HG02623 (cell line): ENCODE results near the gene FRMD4B.

ENCODE experiments used
- ATAC-seq: cut with Tn5 transposase; IDR thresholded peaks from one replicate; pipeline ENCODE4 v1.9.1; 2021; ENCODE audit warnings: moderate library complexity; ENCODE audit not compliant: unreplicated experiment

FRMD4B gene

DNA sequence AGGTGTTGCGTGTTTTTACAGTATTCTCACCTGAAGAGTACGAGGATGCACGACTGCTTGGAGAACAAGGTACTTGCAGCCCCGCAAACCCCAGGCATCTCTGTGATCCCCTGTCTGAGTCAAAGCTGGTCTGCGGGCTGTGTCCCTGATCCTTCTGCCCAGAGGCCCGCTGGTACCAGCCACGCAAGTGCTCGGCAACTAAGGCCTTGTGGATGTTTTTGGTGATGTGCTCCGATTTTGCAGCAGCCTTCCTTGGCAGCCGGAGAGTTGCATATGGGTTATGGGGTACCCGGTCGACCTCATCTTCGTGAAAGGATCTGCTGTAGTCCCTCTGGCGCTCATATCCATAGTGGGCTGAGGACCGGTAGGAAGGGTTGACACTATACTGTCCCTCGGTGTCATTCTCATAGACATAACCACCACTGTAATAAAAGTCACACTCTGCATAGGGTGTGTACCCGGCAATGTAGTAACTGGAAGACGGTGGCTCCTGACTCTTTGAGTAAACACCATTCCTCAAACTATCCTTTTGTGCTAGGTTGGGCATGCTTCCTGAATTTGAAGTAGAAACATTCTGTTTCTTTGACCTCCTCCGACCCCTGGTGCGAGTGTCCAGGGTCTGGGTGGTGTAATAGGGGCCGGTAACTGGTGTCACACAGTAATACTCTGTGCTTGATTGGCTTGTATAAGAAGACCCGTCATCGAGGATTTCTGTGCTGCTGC lies 204.9 kb downstream of the FRMD4B start:
- ATAC-seq, result no peak

DNA sequence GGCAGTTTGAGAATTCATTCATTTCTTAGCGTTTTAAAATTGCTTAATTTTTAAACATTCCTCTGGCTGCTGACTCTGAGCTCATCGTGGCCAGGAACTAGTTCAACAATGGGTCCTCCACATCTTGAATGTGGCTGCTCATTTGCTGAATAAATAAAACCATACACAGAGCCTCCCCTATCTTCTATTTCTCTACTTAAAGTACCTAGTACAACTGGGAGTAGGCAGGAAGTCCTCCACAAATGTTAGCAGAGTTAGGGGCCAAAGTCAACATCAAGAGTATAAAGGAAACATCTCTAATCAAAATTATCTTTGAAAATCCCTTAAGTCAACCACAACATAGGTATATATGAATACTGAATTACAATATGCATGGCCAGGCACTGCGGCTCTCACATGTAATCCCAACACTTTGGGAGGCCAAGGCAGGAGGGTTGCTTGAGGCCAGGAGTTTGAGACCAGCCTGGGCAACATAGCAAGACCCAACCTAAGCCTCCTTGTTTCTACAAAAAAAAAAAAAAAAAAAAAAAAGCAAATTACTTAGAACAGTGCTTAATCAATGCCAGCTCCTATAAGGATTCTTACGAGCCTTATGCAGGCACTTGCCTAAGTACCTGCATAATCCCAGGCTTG lies 206.0 kb downstream of the FRMD4B start:
- ATAC-seq, result no peak

- no peak for ATAC-seq
These were observed 206.8 kb downstream of the FRMD4B start for GRCh38 chr3:69178838-69179739.

DNA sequence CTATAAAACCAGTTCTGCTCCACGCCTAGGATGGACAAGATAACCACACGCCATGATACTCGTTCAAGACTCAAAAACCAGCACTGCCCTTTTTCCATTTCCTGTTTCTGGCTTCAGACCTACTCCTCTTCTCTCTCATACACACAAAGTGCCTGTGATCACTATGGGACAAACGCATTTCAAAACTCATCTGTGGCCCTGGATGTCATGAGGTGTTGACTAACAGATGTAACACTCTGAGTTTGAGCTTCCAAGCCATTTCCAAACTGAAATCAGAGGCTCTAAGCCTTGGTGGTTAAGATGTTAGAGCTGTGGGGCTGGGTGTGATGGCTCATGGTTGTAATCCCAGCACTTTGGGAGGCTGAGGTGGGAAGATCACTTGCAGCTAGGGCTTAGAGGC lies 207.8 kb downstream of the FRMD4B start:
- ATAC-seq, result no peak

- no peak for ATAC-seq
These were observed 210.8 kb downstream of the FRMD4B start for GRCh38 chr3:69174871-69175737.

DNA sequence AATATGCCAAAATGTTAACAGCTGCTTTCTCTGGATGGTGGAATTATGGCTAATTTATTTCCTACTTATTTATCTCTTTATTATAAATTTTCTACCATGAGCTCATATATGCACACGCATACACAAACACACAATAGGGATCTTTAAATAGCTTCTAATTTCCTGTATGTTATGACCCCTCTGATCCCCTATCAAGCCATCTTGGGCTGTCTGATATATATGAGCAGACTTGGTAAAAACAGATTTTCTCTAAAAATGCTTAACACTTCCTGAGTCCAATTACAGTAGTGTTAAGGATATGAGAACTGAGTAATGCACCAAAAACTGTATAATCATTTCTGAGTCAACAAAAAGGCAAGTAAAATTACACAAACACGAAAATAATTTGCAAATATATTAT lies 211.4 kb downstream of the FRMD4B start:
- no peak for ATAC-seq

- ATAC-seq, result no peak
These were observed 213.8 kb downstream of the FRMD4B start for GRCh38 chr3:69172058-69172457.

DNA sequence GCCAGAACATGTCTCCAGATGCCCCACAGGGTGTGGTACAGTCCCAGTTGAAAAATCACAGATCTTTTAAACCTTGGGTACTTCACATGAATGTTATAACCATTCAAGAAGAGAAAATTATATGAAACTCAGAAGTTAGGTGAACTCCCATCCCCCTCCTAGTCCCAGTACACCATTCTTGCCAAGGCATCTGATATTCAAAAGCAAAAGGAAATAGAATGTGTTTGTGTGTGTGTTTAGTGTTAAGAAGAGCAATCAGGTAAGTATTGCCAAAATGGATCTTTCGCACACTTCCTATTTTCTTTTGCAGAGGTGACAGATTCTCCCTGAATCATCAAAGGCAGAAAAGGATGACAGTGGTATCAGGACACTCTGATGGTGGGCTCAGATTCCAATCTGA lies 219.4 kb downstream of the FRMD4B start:
- ATAC-seq, result no peak

DNA sequence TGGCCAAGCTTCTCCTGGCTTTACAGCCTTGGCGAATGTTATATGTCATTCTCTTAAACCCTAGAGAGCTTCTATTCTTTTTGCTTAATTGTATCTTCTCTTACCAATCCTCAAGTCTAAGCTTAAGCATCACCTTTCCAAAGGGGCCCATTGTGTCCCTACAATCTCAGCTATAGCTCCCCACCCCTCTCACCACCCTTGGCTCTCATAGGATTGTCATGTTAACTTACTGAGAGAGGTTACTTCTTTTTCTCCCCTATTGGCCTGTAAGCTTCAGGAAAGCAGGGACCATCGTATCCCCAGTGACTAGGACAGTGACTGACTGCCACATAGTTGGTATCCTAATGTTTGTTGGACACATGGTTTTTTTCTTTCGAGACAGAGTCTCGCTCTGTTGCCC lies 220.1 kb downstream of the FRMD4B start:
- no peak for ATAC-seq

DNA sequence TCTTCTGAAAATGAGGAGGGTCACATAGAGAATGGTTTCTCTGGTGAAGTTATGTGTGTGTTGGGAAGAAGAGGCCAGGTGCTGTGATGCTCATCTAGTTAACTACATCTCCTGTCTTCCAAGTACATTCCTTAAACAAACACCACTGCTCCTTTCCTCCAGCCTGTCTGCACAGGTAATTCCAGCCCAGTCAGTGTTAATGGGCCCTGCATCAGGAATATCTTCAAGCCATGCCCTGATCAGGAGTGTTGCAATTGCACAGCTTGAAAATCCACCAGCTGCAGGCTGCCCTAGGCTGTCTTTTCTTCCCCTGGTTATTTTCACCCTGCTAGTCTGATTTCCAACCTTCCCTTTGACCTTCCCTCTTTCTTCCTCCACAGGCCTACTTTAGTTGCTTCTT lies 221.6 kb downstream of the FRMD4B start:
- no peak for ATAC-seq

- ATAC-seq, result no peak
These were observed 223.4 kb downstream of the FRMD4B start for GRCh38 chr3:69162308-69162980.

GRCh38 chr3:69161587-69162307 lies 224.1 kb downstream of the FRMD4B start:
- no peak for ATAC-seq

- ATAC-seq, result no peak
These were observed 225.4 kb downstream of the FRMD4B start for GRCh38 chr3:69160525-69160924.

GRCh38 chr3:69160107-69160506 lies 225.8 kb downstream of the FRMD4B start:
- ATAC-seq, result no peak

- no peak for ATAC-seq
These were observed 236.3 kb downstream of the FRMD4B start for GRCh38 chr3:69149586-69149985.

DNA sequence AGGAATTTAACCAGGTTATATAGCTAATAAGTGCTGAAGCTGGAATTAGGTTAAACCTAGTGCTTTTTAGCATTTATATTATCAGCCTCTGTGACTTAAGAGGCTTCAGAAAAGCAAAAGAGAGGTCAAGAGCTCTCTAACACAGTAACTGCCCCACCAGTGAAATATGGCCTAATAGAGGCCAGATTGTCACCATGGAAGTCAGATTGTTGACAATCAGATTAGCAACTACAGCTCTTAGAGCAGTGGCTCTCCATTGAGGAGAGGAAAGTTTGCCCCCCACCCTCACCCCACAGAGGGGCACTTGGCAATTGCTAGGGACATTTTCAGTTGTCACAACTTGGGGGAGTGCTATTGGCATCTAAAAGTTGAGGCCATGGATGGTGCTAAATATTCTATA lies 240.2 kb downstream of the FRMD4B start:
- ATAC-seq, result no peak

GRCh38 chr3:69144631-69145245 lies 241.2 kb downstream of the FRMD4B start:
- ATAC-seq, result no peak

- ATAC-seq, result no peak
These were observed 242.3 kb downstream of the FRMD4B start for GRCh38 chr3:69143612-69144011.

GRCh38 chr3:69142797-69143454 lies 243.0 kb downstream of the FRMD4B start:
- ATAC-seq, result no peak
